BE2C (cell line): ENCODE data around the gene PRR23A.
"Not testable (repeated sequence)": the region's sequence is repeated elsewhere in the genome, so short reads cannot be mapped to it uniquely, and the experiment has no call there.

ENCODE experiments used
- DNase-seq: peaks from one replicate; pipeline ENCODE4 v3.0.0-alpha.2; 2020
- H3K27me3 ChIP-seq: fragments of 250-450 bp; sonication (Bioruptor Pico); 2 replicates; pipeline ENCODE4 v1.5.1; 2020; ENCODE audit warnings: mild to moderate bottlenecking
- H3K36me3 ChIP-seq: fragments of 250-450 bp; sonication (Bioruptor Pico); 2 replicates; pipeline ENCODE4 v1.5.1; 2020; ENCODE audit warnings: mild to moderate bottlenecking
- H3K4me1 ChIP-seq: fragments of 250-450 bp; sonication (Bioruptor Pico); 2 replicates; pipeline ENCODE4 v1.5.1; 2020
- H3K4me3 ChIP-seq: 2 replicates; pipeline ENCODE4 v1.5.1; 2011; ENCODE audit warnings: low read depth, low read length
- H3K9me3 ChIP-seq: fragments of 250-450 bp; sonication (Bioruptor Pico); 2 replicates; pipeline ENCODE4 v1.5.1; 2020
- CTCF ChIP-seq: IDR thresholded peaks from 2 replicates; pipeline ENCODE4 v1.5.1; 2012; ENCODE audit warnings: mild to moderate bottlenecking, low read depth, low read length

PRR23A gene

DNA sequence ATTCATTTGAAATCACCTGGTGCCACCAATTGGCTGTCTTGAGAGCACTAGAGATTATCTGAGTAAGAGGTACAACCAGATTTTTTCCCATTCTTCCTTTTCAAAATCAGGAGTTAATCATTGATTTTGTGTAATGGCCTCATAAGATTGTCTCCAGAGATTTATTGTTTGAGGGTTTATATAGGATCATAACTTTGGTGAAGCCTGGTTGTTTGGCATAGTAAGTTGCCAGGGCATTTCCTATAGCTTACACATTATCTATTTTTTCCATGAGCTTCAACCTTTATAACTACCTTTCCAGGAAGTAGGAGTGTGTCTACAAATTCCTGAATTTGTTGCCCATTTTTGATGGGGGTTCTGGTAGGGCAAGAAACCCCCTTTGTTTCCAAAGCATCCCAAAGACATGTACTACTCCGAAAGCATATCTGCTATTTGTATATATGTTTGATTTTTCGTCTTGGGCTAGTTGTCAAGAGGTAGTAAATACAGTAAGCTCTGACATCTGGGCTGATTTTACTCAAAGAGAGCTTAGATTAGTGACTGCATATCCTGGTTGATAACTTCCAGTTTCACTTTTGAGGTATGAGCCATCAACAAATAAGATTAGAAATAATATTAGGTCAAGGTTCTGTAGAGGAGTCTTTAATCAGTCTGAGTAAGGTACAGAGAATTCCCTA is 26.4 kb upstream of the PRR23A start:
- no peaks in the 10 kb centered on the region for H3K36me3 ChIP-seq
- no peaks in the 10 kb centered on the region for H3K4me1 ChIP-seq
- H3K4me3 ChIP-seq, result no peak overlapping the region
- no peaks in the 10 kb centered on the region for H3K9me3 ChIP-seq
- no peak for DNase-seq
- TF ChIP-seq CTCF, result no peak
- no peaks in the 10 kb centered on the region for H3K27me3 ChIP-seq

GRCh38 chr3:139030576-139030975 is 24.5 kb upstream of the PRR23A start:
- H3K4me3 ChIP-seq, H3K36me3 ChIP-seq, H3K27me3 ChIP-seq, DNase-seq, H3K4me1 ChIP-seq, H3K9me3 ChIP-seq: not testable (repeated sequence)

GRCh38 chr3:139024968-139025367 is 18.9 kb upstream of the PRR23A start:
- Histone ChIP-seq H3K9me3 (no peaks in the 10 kb centered on the region), H3K36me3 (no peaks in the 10 kb centered on the region), H3K4me1 (no peaks in the 10 kb centered on the region), H3K4me3 (no peak overlapping the region), H3K27me3 (no peaks in the 10 kb centered on the region)
- no peak for DNase-seq
- no peak for TF ChIP-seq CTCF

DNA sequence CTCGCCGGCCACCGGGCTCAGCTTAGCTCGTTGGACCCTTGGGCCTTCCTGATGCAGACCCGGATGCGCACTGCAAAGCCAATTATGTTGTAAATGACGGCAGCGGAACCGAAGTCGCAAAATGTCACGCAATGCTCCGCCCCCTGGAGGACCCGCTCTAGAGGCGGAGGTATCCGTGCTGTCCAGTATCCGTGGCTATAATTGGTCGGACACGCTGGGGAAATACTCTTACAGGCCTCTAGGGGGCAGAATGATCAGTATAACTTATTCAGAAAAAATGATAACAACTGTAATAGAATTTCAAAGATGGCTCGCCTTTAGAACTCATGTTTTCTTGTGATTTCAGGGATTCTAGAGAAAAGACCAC is 14.8 kb upstream of the PRR23A start, which contains the start of gene PRR23B:
Gene PRR23B (minus strand): TSS at position 59 of the 367 bp plus-strand sequence. CDS start 265 bp downstream, outside the sequence.
- peak; percentile 41 for TF ChIP-seq CTCF
- no peak for DNase-seq
- H3K9me3 ChIP-seq, result no peaks in the 10 kb centered on the region

DNA sequence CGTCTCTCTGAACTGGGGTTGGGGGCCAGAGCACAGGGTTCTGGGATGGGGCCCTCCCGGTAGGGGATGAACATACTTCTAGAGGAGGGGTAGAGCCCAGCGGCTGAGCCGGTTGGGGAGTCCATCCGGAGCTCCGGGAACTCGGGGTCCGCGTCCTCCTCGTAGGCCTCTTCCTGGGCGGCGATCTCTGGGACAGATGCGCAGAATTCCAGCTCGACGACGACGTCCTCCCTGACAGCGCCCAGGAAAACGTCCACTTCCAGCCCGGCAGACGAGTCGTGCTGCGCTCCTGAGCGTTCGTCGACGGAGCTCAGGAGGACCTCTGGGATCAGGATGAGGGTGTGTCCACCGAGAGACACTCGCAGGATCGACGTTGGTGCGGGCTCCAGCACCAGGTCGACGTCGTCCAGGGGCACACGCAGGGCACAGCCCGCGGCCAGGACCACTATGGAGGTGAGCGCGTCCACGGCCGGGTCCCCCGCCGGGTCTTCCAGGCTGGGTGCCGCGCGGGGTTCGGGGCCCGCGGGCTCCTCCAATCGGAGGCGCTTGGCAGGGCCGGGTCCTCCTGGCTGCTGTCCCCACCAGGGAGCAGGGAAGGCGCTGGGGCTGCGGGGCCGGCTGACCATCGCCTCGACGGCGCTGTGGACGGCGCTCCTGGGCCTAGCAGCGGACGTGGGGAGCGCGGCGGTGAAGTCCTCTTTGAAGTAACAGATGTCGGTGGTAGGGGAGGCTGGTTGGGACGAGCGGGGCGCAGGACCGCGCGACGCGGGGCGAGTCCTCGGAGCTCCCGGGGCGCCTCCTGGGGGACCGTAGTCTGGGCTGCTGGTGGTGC is 14.2 kb upstream of the PRR23A start:
- Histone ChIP-seq H3K4me1 (no peaks in the 10 kb centered on the region), H3K27me3 (no peaks in the 10 kb centered on the region), H3K9me3 (no peaks in the 10 kb centered on the region), H3K36me3 (no peaks in the 10 kb centered on the region), H3K4me3 (no peak overlapping the region)
- peak; percentile 6 for DNase-seq
- no peak for TF ChIP-seq CTCF

More for the DNA sequence above, 14.8 kb upstream of the PRR23A start, which contains the start of gene PRR23B:
- no peaks in the 10 kb centered on the region for H3K36me3 ChIP-seq
- no peaks in the 10 kb centered on the region for H3K4me1 ChIP-seq
- no peak within 1 kb of the TSS for H3K4me3 ChIP-seq
- no peaks in the 10 kb centered on the region for H3K27me3 ChIP-seq

DNA sequence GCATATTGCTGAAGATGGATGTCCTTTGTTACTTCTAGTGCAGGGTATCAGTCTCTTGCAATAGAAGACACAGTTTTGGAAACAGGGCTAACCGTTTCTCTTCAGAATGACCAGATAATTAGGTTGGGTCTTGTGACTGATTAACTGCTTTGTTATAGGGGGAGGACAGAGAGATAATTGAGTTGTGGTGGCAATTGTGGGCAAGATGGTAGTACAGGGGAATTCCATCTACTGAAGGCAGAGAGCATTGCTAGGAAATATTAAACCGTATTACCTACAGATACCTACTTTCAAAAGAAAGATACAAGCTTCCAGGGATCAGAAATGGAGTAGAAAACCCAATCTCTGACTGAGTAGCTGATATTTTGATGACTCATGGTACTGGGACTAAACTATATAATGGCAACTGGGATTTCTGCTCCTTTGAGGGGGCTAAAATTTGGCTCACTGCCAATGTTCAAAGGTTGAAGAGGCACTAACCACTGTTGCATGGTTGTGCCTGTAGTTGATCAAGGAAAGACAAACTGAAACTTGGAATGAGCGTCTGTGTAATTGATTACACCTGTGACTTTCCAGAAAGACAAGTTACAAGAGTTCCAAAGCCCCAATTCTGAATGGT is 10.5 kb upstream of the PRR23A start:
- Histone ChIP-seq H3K27me3 (no peaks in the 10 kb centered on the region), H3K4me1 (no peaks in the 10 kb centered on the region), H3K4me3 (no peak overlapping the region), H3K36me3 (no peaks in the 10 kb centered on the region), H3K9me3 (no peaks in the 10 kb centered on the region)
- no peak for DNase-seq
- TF ChIP-seq CTCF, result no peak
